Chondrocyte (in vitro differentiated cells): ENCODE measurements around the gene BPIFB1. TPM values are rescaled to one million over a fixed set of nuclear protein-coding genes. Genes with fewer than 3 reads are reported as not detected.

ENCODE experiments used
- DNase-seq: peaks from one replicate; pipeline ENCODE4 v3.0.0; 2021; ENCODE audit warnings: mixed read lengths, low spot score
- H3K27ac Mint-ChIP-seq: one replicate; pipeline ENCODE4 v1.8.0; 2021; ENCODE audit warnings: mild to moderate bottlenecking, moderate library complexity, mixed read lengths; ENCODE audit not compliant: unreplicated experiment
- H3K27me3 Mint-ChIP-seq: 2 replicates; pipeline ENCODE4 v1.8.0; 2021; ENCODE audit warnings: low read depth, mixed read lengths
- H3K36me3 Mint-ChIP-seq: 2 replicates; pipeline ENCODE4 v1.8.0; 2021; ENCODE audit warnings: low read depth, mixed read lengths
- H3K4me1 Mint-ChIP-seq: 2 replicates; pipeline ENCODE4 v1.8.0; 2021; ENCODE audit warnings: low read depth, mild to moderate bottlenecking, mixed read lengths
- H3K4me3 Mint-ChIP-seq: one replicate; pipeline ENCODE4 v1.8.0; 2021; ENCODE audit warnings: mild to moderate bottlenecking, moderate library complexity, mixed read lengths; ENCODE audit not compliant: unreplicated experiment
- H3K9me3 Mint-ChIP-seq: 2 replicates; pipeline ENCODE4 v1.8.0; 2021; ENCODE audit warnings: low read depth, mixed read lengths
- CTCF ChIP-seq: fragments of 200-600 bp; sonication (generic); IDR thresholded peaks from 2 replicates; pipeline ENCODE4 v1.5.0; 2021; ENCODE audit warnings: antibody characterized with exemption, mild to moderate bottlenecking, moderate library complexity
- total RNA-seq: library from RNA; stranded (reverse); gene quantifications from 3 replicates; pipeline ENCODE4 v1.2.1, GENCODE V29; 2021

The BPIFB1 gene
- total RNA-seq, 1 donor from 2014 or later, result not detected

- Mint-ChIP-seq H3K9me3 (peaks cover 4% of the 10 kb centered on the region), H3K27ac (no peak overlapping the region), H3K27me3 (peaks cover 25% of the 10 kb centered on the region), H3K4me1 (no peaks in the 10 kb centered on the region), H3K4me3 (no peak overlapping the region), H3K36me3 (peaks cover 1% of the 10 kb centered on the region)
- TF ChIP-seq CTCF, result no peak
- DNase-seq, result no peak
Measured at GRCh38 chr20:33312583-33312982, 29.6 kb downstream of the BPIFB1 start.

GRCh38 chr20:33313686-33314314 lies 30.8 kb downstream of the BPIFB1 start:
- H3K9me3 Mint-ChIP-seq, result no peaks in the 10 kb centered on the region
- peaks cover 35% of the 10 kb centered on the region for H3K27me3 Mint-ChIP-seq
- H3K27ac Mint-ChIP-seq, result no peak overlapping the region
- no peaks in the 10 kb centered on the region for H3K36me3 Mint-ChIP-seq
- DNase-seq, result no peak
- no peak overlapping the region for H3K4me3 Mint-ChIP-seq
- TF ChIP-seq CTCF, result no peak
- no peaks in the 10 kb centered on the region for H3K4me1 Mint-ChIP-seq

GRCh38 chr20:33316343-33316742 lies 33.3 kb downstream of the BPIFB1 start:
- Mint-ChIP-seq H3K9me3 (no peaks in the 10 kb centered on the region), H3K36me3 (no peaks in the 10 kb centered on the region), H3K4me3 (no peak overlapping the region), H3K4me1 (no peaks in the 10 kb centered on the region), H3K27me3 (peaks cover 50% of the 10 kb centered on the region), H3K27ac (no peak overlapping the region)
- no peak for DNase-seq
- TF ChIP-seq CTCF, result no peak

GRCh38 chr20:33316958-33317357 lies 33.9 kb downstream of the BPIFB1 start:
- Mint-ChIP-seq H3K4me3 (no peak overlapping the region), H3K4me1 (no peaks in the 10 kb centered on the region), H3K27me3 (peaks cover 46% of the 10 kb centered on the region), H3K27ac (no peak overlapping the region), H3K9me3 (no peaks in the 10 kb centered on the region), H3K36me3 (no peaks in the 10 kb centered on the region)
- TF ChIP-seq CTCF, result no peak
- no peak for DNase-seq

- TF ChIP-seq CTCF, result no peak
- DNase-seq, result no peak
- no peak overlapping the region for H3K27ac Mint-ChIP-seq
- no peaks in the 10 kb centered on the region for H3K9me3 Mint-ChIP-seq
- peaks cover 50% of the 10 kb centered on the region for H3K27me3 Mint-ChIP-seq
- H3K36me3 Mint-ChIP-seq, result no peaks in the 10 kb centered on the region
- no peaks in the 10 kb centered on the region for H3K4me1 Mint-ChIP-seq
- H3K4me3 Mint-ChIP-seq, result no peak overlapping the region
Measured at GRCh38 chr20:33317424-33318095, 34.5 kb downstream of the BPIFB1 start.
